T-helper 22 cell (primary cell): ENCODE data around the gene SGSM1.

Source experiments
- DNase-seq: peaks from one replicate; pipeline ENCODE4 v3.0.0-alpha.2; 2020; ENCODE audit warnings: low read depth

SGSM1 gene

GRCh38 chr22:24950272-24950902 lies 144.4 kb downstream of the SGSM1 start:
- no peak for DNase-seq

GRCh38 chr22:24951942-24952836 lies 146.2 kb downstream of the SGSM1 start, which contains the start of gene KIAA1671:
Gene KIAA1671, plus strand, starts transcription at chr22:24952716. Its CDS starts 75,284 bp downstream, at chr22:25028000.
- DNase-seq, result peak; percentile 65

GRCh38 chr22:24952837-24953383 lies 146.9 kb downstream of the SGSM1 start:
- DNase-seq, result no peak

- no peak for DNase-seq
Measured at GRCh38 chr22:24953384-24954113, 147.5 kb downstream of the SGSM1 start.

- no peak for DNase-seq
Measured at GRCh38 chr22:24954114-24954463, 148.1 kb downstream of the SGSM1 start.

- no peak for DNase-seq
Measured at GRCh38 chr22:24954856-24955255, 148.8 kb downstream of the SGSM1 start.

- no peak for DNase-seq
Measured at GRCh38 chr22:24957043-24957442, 151.0 kb downstream of the SGSM1 start.

GRCh38 chr22:24961217-24961844 lies 155.3 kb downstream of the SGSM1 start:
- no peak for DNase-seq

- no peak for DNase-seq
Measured at GRCh38 chr22:24962094-24962493, 156.1 kb downstream of the SGSM1 start.

- no peak for DNase-seq
Measured at GRCh38 chr22:24962835-24963234, 156.8 kb downstream of the SGSM1 start.

- no peak for DNase-seq
Measured at GRCh38 chr22:24964441-24964840, 158.4 kb downstream of the SGSM1 start.

GRCh38 chr22:24965822-24966626 lies 160.0 kb downstream of the SGSM1 start:
- no peak for DNase-seq

- DNase-seq, result no peak
Measured at GRCh38 chr22:24968066-24968561, 162.1 kb downstream of the SGSM1 start.

GRCh38 chr22:24969560-24970301 lies 163.7 kb downstream of the SGSM1 start:
- DNase-seq, result no peak

- DNase-seq, result no peak
Measured at GRCh38 chr22:24972369-24972768, 166.4 kb downstream of the SGSM1 start.

- no peak for DNase-seq
Measured at GRCh38 chr22:24973872-24974271, 167.9 kb downstream of the SGSM1 start.

- DNase-seq, result no peak
Measured at GRCh38 chr22:24975125-24975640, 169.2 kb downstream of the SGSM1 start.

- no peak for DNase-seq
Measured at GRCh38 chr22:24975813-24976341, 169.9 kb downstream of the SGSM1 start.

- DNase-seq, result no peak
Measured at GRCh38 chr22:24976442-24977218, 170.6 kb downstream of the SGSM1 start.
